H1 (cell line): Measurements from ENCODE around the gene CD63. TPM values are rescaled to one million over a fixed set of nuclear protein-coding genes. Genes with fewer than 3 reads are reported as not detected.

Experiments
- CTCF ChIA-PET: fragments of 300-600 bp; sonication (Branson Sonifier 250); formaldehyde crosslinking; loops from one replicate; lab custom pipeline; 2021; ENCODE audit not compliant: partially characterized antibody; lab: Charles Lee
- POLR2A ChIA-PET: fragments of 300-600 bp; sonication (Branson Sonifier 250); formaldehyde crosslinking; loops from one replicate; lab custom pipeline; 2021; ENCODE audit warnings: inconsistent platforms; ENCODE audit not compliant: partially characterized antibody; lab: Charles Lee
- DNase-seq, 2 experiments: peaks; one replicate each; pipeline versions ENCODE4 v3.0.0 to v3.0.0-alpha.2; 2010 to 2022; ENCODE audit warnings: low spot score in 2 of 2, low read depth in 1 of 2, mixed read lengths in 1 of 2
- FAIRE-seq: peaks from 2 replicates; lab custom pipeline; 2011; peaks lifted over from hg19 to GRCh38; lab: Jason Lieb, UNC
- H2AFZ ChIP-seq: 2 replicates; pipeline ENCODE4 v1.8.1; 2012; ENCODE audit warnings: low read length, inconsistent platforms
- H2AK5ac ChIP-seq: 2 replicates; pipeline ENCODE4 v1.6.1; 2013; ENCODE audit warnings: low read depth, low read length
- H2BK120ac ChIP-seq: replicated peaks from 2 replicates; pipeline ENCODE3; 2013; ENCODE audit warnings: low read depth, low read length, inconsistent platforms
- H2BK12ac ChIP-seq: 2 replicates; pipeline ENCODE4 v1.6.1; 2013; ENCODE audit warnings: low read depth, low read length
- H2BK15ac ChIP-seq: 2 replicates; pipeline ENCODE4 v1.6.1; 2013; ENCODE audit warnings: low read length
- H2BK20ac ChIP-seq: 2 replicates; pipeline ENCODE4 v1.6.1; 2013; ENCODE audit warnings: low read length
- H2BK5ac ChIP-seq: 2 replicates; pipeline ENCODE4 v1.6.1; 2013; ENCODE audit warnings: low read depth, low read length
- H3K14ac ChIP-seq: 2 replicates; pipeline ENCODE4 v1.6.1; 2013; ENCODE audit warnings: inconsistent platforms; ENCODE audit not compliant: insufficient read length
- H3K18ac ChIP-seq: 2 replicates; pipeline ENCODE4 v1.6.1; 2013; ENCODE audit warnings: low read length; ENCODE audit errors: extremely low read depth
- H3K23ac ChIP-seq: 2 replicates; pipeline ENCODE4 v1.6.1; 2013; ENCODE audit warnings: inconsistent platforms; ENCODE audit not compliant: insufficient read length
- H3K23me2 ChIP-seq: 2 replicates; pipeline ENCODE4 v1.6.1; 2013; ENCODE audit warnings: low read depth, low read length
- H3K27ac ChIP-seq: 2 replicates; pipeline ENCODE4 v1.6.1; 2011; ENCODE audit warnings: low read depth, low read length, inconsistent platforms
- H3K27me3 ChIP-seq, 4 experiments: replicated peaks in 1 of 4; 1 replicate in 1 of 4; 2 replicates in 3 of 4; pipeline versions ENCODE4 v1.6.1 to v1.8.1; 2011 to 2013; ENCODE audit warnings: low read length in 3 of 4, mild to moderate bottlenecking in 3 of 4, inconsistent platforms in 2 of 4, mixed read lengths in 2 of 4, moderate library complexity in 1 of 4; ENCODE audit not compliant: control insufficient read depth in 3 of 4, insufficient read depth in 3 of 4; ENCODE audit errors: extremely low read depth in 1 of 4
- H3K36me3 ChIP-seq, 4 experiments: 2 replicates each; pipeline versions ENCODE4 v1.6.1 to v1.8.1; 2011 to 2013; ENCODE audit warnings: mild to moderate bottlenecking in 4 of 4, low read length in 3 of 4, moderate library complexity in 2 of 4, control low read depth in 1 of 4, inconsistent platforms in 1 of 4; ENCODE audit not compliant: insufficient read depth in 4 of 4, control insufficient read depth in 2 of 4
- H3K4ac ChIP-seq: replicated peaks from 2 replicates; pipeline ENCODE3; 2013; ENCODE audit warnings: low read length, low read depth, mixed read lengths, inconsistent platforms; ENCODE audit not compliant: insufficient read length
- H3K4me1 ChIP-seq, 4 experiments: replicated peaks in 1 of 4; 1 replicate in 1 of 4; 2 replicates in 3 of 4; pipeline versions ENCODE4 v1.6.1 to v1.8.1; 2011 to 2013; ENCODE audit warnings: low read length in 3 of 4, inconsistent platforms in 2 of 4, mixed read lengths in 1 of 4; ENCODE audit not compliant: insufficient read depth in 4 of 4, control insufficient read depth in 3 of 4
- H3K4me2 ChIP-seq, 2 experiments: 2 replicates each; pipeline versions ENCODE4 v1.6.1 to v1.8.1; 2011 to 2013; ENCODE audit warnings: low read depth in 2 of 2, low read length in 2 of 2, control low read depth in 1 of 2, inconsistent platforms in 1 of 2, mild to moderate bottlenecking in 1 of 2; ENCODE audit not compliant: insufficient read depth in 1 of 2
- H3K4me3 ChIP-seq, 4 experiments: fragments of 200-600, 300-600 bp in 1 of 4; sonication (generic), shearing (Covaris generic), sonication (Bioruptor Twin) in 1 of 4; 2 replicates each; pipeline versions ENCODE4 v1.5.1 to v1.8.1; 2011 to 2016; ENCODE audit warnings: low read length in 4 of 4, low read depth in 3 of 4, control low read depth in 2 of 4, inconsistent platforms in 2 of 4, mild to moderate bottlenecking in 2 of 4, mixed read lengths in 1 of 4, moderate library complexity in 1 of 4; ENCODE audit not compliant: insufficient read depth in 2 of 4; ENCODE audit errors: extremely low read depth in 1 of 4
- H3K56ac ChIP-seq: replicated peaks from 2 replicates; pipeline ENCODE3; 2013; ENCODE audit warnings: low read depth, mild to moderate bottlenecking, mixed read lengths, low read length, inconsistent platforms; ENCODE audit not compliant: insufficient read length
- H3K79me1 ChIP-seq: 2 replicates; pipeline ENCODE4 v1.6.1; 2013; ENCODE audit warnings: low read depth, low read length, control low read depth
- H3K79me2 ChIP-seq, 2 experiments: 2 replicates each; pipeline versions ENCODE4 v1.6.1 to v1.8.1; 2012 to 2013; ENCODE audit warnings: low read length in 2 of 2, mild to moderate bottlenecking in 2 of 2, inconsistent platforms in 1 of 2; ENCODE audit not compliant: insufficient read depth in 2 of 2, control insufficient read depth in 1 of 2
- H3K9ac ChIP-seq, 4 experiments: replicated peaks in 1 of 4; 1 replicate in 1 of 4; 2 replicates in 3 of 4; pipeline versions ENCODE4 v1.6.1 to v1.8.1; 2011 to 2013; ENCODE audit warnings: low read depth in 3 of 4, low read length in 3 of 4, control low read depth in 2 of 4, mild to moderate bottlenecking in 2 of 4, moderate library complexity in 2 of 4, inconsistent platforms in 1 of 4; ENCODE audit errors: extremely low read depth in 1 of 4
- H3K9me3 ChIP-seq, 2 experiments: 2 replicates each; pipeline versions ENCODE4 v1.6.1 to v1.8.1; 2012 to 2013; ENCODE audit warnings: mild to moderate bottlenecking in 2 of 2, moderate library complexity in 2 of 2, control low read depth in 1 of 2, inconsistent platforms in 1 of 2, low read depth in 1 of 2, low read length in 1 of 2, mixed read lengths in 1 of 2; ENCODE audit not compliant: insufficient read depth in 2 of 2
- H4K20me1 ChIP-seq, 2 experiments: replicated peaks in 1 of 2; 2 replicates each; pipeline versions ENCODE3 to v1.8.1; 2011 to 2013; ENCODE audit warnings: inconsistent platforms in 2 of 2, low read length in 2 of 2, mild to moderate bottlenecking in 1 of 2; ENCODE audit not compliant: insufficient read depth in 2 of 2, control insufficient read depth in 1 of 2
- H4K5ac ChIP-seq: 2 replicates; pipeline ENCODE4 v1.6.1; 2013; ENCODE audit warnings: low read length, low read depth, mixed read lengths, inconsistent platforms; ENCODE audit not compliant: insufficient read length
- H4K8ac ChIP-seq: 2 replicates; pipeline ENCODE4 v1.8.0; 2013; ENCODE audit warnings: mild to moderate bottlenecking, moderate library complexity, low read length, inconsistent platforms; ENCODE audit not compliant: insufficient read depth; ENCODE audit errors: extremely low read depth
- H4K91ac ChIP-seq: replicated peaks from 2 replicates; pipeline ENCODE3; 2013; ENCODE audit warnings: low read length, mixed read lengths, inconsistent platforms; ENCODE audit not compliant: insufficient read length
- BRCA1 ChIP-seq: IDR thresholded peaks from 2 replicates; pipeline ENCODE4 v1.6.1; 2012; ENCODE audit warnings: low read depth, low read length, improper control_type of control experiment
- CEBPB ChIP-seq: IDR thresholded peaks from 2 replicates; pipeline ENCODE4 v1.6.1; 2012; ENCODE audit warnings: low read depth, low read length
- EGR1 ChIP-seq: IDR thresholded peaks from 2 replicates; pipeline ENCODE4 v1.6.1; 2011; ENCODE audit warnings: low read depth, low read length, borderline replicate concordance
- RAD21 ChIP-seq, 2 experiments: IDR thresholded peaks in 1 of 2; conservative IDR thresholded peaks in 1 of 2; 2 replicates each; pipeline ENCODE4 v1.6.1; 2011; ENCODE audit warnings: low read depth in 2 of 2, low read length in 2 of 2, improper control_type of control experiment in 1 of 2, inconsistent platforms in 1 of 2, mild to moderate bottlenecking in 1 of 2, moderate library complexity in 1 of 2
- SAP30 ChIP-seq: fragments of 300-600 bp; sonication (generic); IDR thresholded peaks from 2 replicates; pipeline ENCODE4 v1.7.1; 2012; ENCODE audit warnings: low read length, moderate library complexity, mild to moderate bottlenecking, inconsistent platforms; ENCODE audit not compliant: insufficient read depth, insufficient replicate concordance
- TBP ChIP-seq: IDR thresholded peaks from 2 replicates; pipeline ENCODE4 v1.6.1; 2011; ENCODE audit warnings: low read depth, low read length, improper control_type of control experiment
- YY1 ChIP-seq: IDR thresholded peaks from 2 replicates; pipeline ENCODE4 v1.6.1; 2011; ENCODE audit warnings: low read depth, mild to moderate bottlenecking, low read length
- WGBS, 2 experiments: shearing (Covaris generic) in 1 of 2; methylation state at CpG; one replicate each; pipeline versions ENCODE4 v1.1.6 to v1.1.7; 2013 to 2015; ENCODE audit warnings: low lambda C conversion rate in 2 of 2, mixed read lengths in 2 of 2, inconsistent platforms in 1 of 2, low coverage in 1 of 2, missing lambda C conversion rate in 1 of 2; ENCODE audit not compliant: insufficient replicate concordance in 2 of 2, insufficient coverage in 1 of 2, insufficient read length in 1 of 2; ENCODE audit errors: extremely low coverage in 1 of 2, missing lambda C conversion rate in 1 of 2; 5-methylcytosine and 5-hydroxymethylcytosine counted together
- polyA plus RNA-seq, 7 experiments: library from polyadenylated mRNA; depleted of rRNA in 3 of 7; stranded (reverse) in 5 of 7; unstranded in 2 of 7; fragments of >200 nt in 5 of 7; fragments of 200-250 nt in 2 of 7; gene quantifications; 1 replicate in 5 of 7; 2 replicates in 1 of 7; 4 replicates in 1 of 7; pipeline versions ENCODE4 v1.2.1 to v1.2.3, GENCODE V29; 2011 to 2013; ENCODE audit warnings: missing spikeins in 2 of 7, mixed read lengths in 2 of 7
- total RNA-seq: library from RNA; stranded (reverse); fragmentation: NEBNext Ultra II Directional; extraction: Animal tissue kit (Norgen Biotek cat#: 25700); gene quantifications from 2 replicates; pipeline ENCODE4 v1.2.1, GENCODE V29; 2021

CD63 gene
- total and polyA plus RNA-seq, 2 of the 8 experiments (the other 6 are each of a cell fraction or from before 2014, with no cell fraction given) = 440 to 526 TPM

DNA sequence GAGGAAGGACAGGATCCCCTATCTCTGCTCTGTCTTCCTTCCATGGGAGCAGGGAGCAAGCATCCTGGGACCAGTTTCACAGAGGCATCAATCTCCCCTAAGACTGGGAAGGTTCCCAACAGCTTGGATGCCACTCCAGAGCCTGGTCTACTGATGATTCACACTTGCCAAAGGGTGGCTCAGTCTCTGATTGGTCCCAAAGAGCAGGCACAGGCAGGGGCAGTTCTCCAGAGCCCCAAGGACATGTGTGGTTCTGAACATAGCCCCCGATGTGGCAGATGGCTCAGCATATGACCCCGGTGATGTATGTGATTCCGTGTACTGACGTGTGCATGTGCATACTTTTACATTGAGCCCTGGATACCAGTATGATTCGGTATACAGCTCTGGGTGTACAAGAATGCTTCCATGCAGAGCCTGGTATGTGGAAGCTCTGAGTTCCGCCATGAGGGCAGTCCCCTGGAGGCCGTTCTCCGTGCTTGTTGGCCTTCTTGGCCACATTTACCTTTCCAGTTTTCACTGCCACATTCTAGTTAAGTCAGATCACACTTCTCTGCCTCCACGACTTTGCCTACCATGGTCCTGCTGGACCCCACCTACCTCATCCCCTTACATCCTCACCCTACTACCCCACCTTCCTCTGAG, 42.3 kb downstream of the CD63 start:
- no peak for DNase-seq
- Histone ChIP-seq H3K4ac (no peak overlapping the region), H3K9me3 (no peaks in the 10 kb centered on the region), H3K4me2 (no peak overlapping the region), H3K23ac (no peak overlapping the region), H2BK15ac (no peak overlapping the region), H3K9ac (no peak overlapping the region; a peak in 1 of 7 replicates), H2AFZ (no peak overlapping the region), H4K20me1 (peaks cover 0 to 2% of the 10 kb centered on the region in 2 experiments), H3K27ac (no peak overlapping the region), H3K18ac (no peak overlapping the region), H3K14ac (no peak overlapping the region), H3K79me1 (no peaks in the 10 kb centered on the region), H2BK12ac (no peak overlapping the region), H3K4me1 (peaks cover 0 to 9% (median 3%) of the 10 kb centered on the region in 4 experiments; a peak in 4 of 7 replicates), H3K4me3 (no peak overlapping the region), H3K79me2 (no peaks in the 10 kb centered on the region), H3K56ac (no peak overlapping the region), H2BK120ac (no peak overlapping the region), H2AK5ac (no peak overlapping the region), H3K27me3 (no peaks in the 10 kb centered on the region), H4K8ac (no peak overlapping the region), H3K23me2 (no peaks in the 10 kb centered on the region), H2BK20ac (no peak overlapping the region), H3K36me3 (peaks cover 0 to 18% (median 7%) of the 10 kb centered on the region in 4 experiments; a peak in 5 of 8 replicates), H2BK5ac (no peak overlapping the region), H4K91ac (no peak overlapping the region), H4K5ac (no peak overlapping the region)
- TF ChIP-seq CEBPB = no peak
- no peak for TF ChIP-seq YY1
- no peak for TF ChIP-seq EGR1
- TF ChIP-seq SAP30 = no peak
- TF ChIP-seq TBP = no peak
- no peak for TF ChIP-seq RAD21 (IDR thresholded peaks at IDR 0.05 in 1 of 2, conservative IDR thresholded peaks at IDR 0.05 in 1 of 2; ENCODE audit: low read depth in 2 of 2, low read length in 2 of 2)
- no peak for TF ChIP-seq BRCA1
- no peak for FAIRE-seq
- WGBS, 2 experiments = 99% methylated on average over 9 of the region's 9 CpGs; no CpG with 5 or more reads in 1 of the 2 experiments
- CTCF ChIA-PET = interaction anchor here (0.9 to 4.1 kb wide), 4 partner anchors 13 to 132 kb away, joined by 3 to 20 read pairs (median 8); partner anchors contain the start of genes ITGA7 and ORMDL2
- POLR2A ChIA-PET = interaction anchor here (1.0 to 2.4 kb wide), 2 partner anchors 10 to 36 kb away, joined by 3 to 8 read pairs; no protein-coding TSS in a partner anchor
